B cell (primary cell): ENCODE results near the gene LAMA4. TPM values are rescaled to one million over a fixed set of nuclear protein-coding genes. Genes with fewer than 3 reads are reported as not detected.

Experiments used
- ATAC-seq: fragments of 200-7000 bp; cut with Tn5 transposase; one replicate; pipeline ENCODE4 v1.10.0; 2021; ENCODE audit warnings: low read depth, mild to moderate bottlenecking, moderate number of reproducible peaks, moderate library complexity
- CTCF ChIA-PET: fragments of 350-600 bp; sonication (Branson Sonifier 250); formaldehyde crosslinking; loops from one replicate; lab custom pipeline; 2021; ENCODE audit warnings: antibody characterized with exemption, inconsistent platforms; lab: Charles Lee
- POLR2A ChIA-PET: fragments of 350-600 bp; sonication (Branson Sonifier 250); formaldehyde crosslinking; loops from one replicate; lab custom pipeline; 2021; ENCODE audit warnings: antibody characterized with exemption; lab: Charles Lee
- DNase-seq: peaks from one replicate; pipeline ENCODE4 v3.0.0; 2013
- H2AFZ ChIP-seq: 2 replicates; pipeline ENCODE4 v1.6.1; 2012; ENCODE audit warnings: mild to moderate bottlenecking, low read depth, low read length; ENCODE audit not compliant: insufficient read depth, poor library complexity, severe bottlenecking
- H3K27ac ChIP-seq, 2 donors: 1 replicate in 1 of 2; 2 replicates in 1 of 2; pipeline ENCODE4 v1.5.1; 2012 to 2013; ENCODE audit warnings: low read length in 2 of 2, mild to moderate bottlenecking in 2 of 2, moderate library complexity in 1 of 2
- H3K27me3 ChIP-seq, 4 experiments: fragments of 200-600 bp in 1 of 4; sonication (generic) in 1 of 4; replicated peaks in 1 of 4; 1 replicate in 2 of 4; 2 replicates in 2 of 4; pipeline versions ENCODE4 v1.6.1 to v1.7.0; 2013 to 2016; ENCODE audit warnings: low read length in 3 of 4, mild to moderate bottlenecking in 2 of 4, mixed read lengths in 1 of 4, moderate library complexity in 1 of 4; ENCODE audit not compliant: insufficient read depth in 4 of 4, control insufficient read depth in 3 of 4; ENCODE audit errors: control extremely low read depth in 1 of 4
- H3K36me3 ChIP-seq, 2 experiments: replicated peaks in 1 of 2; 1 replicate in 1 of 2; 2 replicates in 1 of 2; pipeline versions ENCODE4 v1.6.1 to v1.7.1; 2013; ENCODE audit warnings: low read length in 1 of 2; ENCODE audit not compliant: insufficient read depth in 2 of 2, control insufficient read depth in 1 of 2; ENCODE audit errors: control extremely low read depth in 1 of 2, extremely low read depth in 1 of 2
- H3K4me1 ChIP-seq, 2 donors: fragments of 200-600 bp in 1 of 2; sonication (generic) in 1 of 2; 1 replicate in 1 of 2; 2 replicates in 1 of 2; pipeline versions ENCODE4 v1.5.1 to v1.6.1; 2013 to 2017; ENCODE audit warnings: low read length in 2 of 2; ENCODE audit not compliant: control insufficient read depth in 2 of 2, insufficient read depth in 2 of 2
- H3K4me2 ChIP-seq: replicated peaks from 2 replicates; pipeline ENCODE3; 2012; ENCODE audit warnings: mild to moderate bottlenecking, low read depth, low read length; ENCODE audit not compliant: poor library complexity, severe bottlenecking
- H3K4me3 ChIP-seq, 5 experiments: fragments of 200-600 bp in 1 of 5; sonication (generic) in 1 of 5; 1 replicate in 3 of 5; 2 replicates in 2 of 5; pipeline versions ENCODE4 v1.5.1 to v1.7.0; 2011 to 2016; ENCODE audit warnings: low read length in 4 of 5, mild to moderate bottlenecking in 4 of 5, low read depth in 2 of 5, control low read depth in 1 of 5, moderate library complexity in 1 of 5; ENCODE audit not compliant: insufficient read depth in 1 of 5; ENCODE audit errors: control extremely low read depth in 1 of 5, extremely low read depth in 1 of 5
- H3K79me2 ChIP-seq: fragments of 200-600 bp; sonication (generic); one replicate; pipeline ENCODE4 v1.6.0; 2016; ENCODE audit warnings: low read length; ENCODE audit not compliant: control insufficient read depth, insufficient read depth
- H3K9ac ChIP-seq: fragments of 200-600 bp; sonication (generic); 2 replicates; pipeline ENCODE4 v1.6.1; 2017; ENCODE audit warnings: mild to moderate bottlenecking, low read length, moderate library complexity
- H3K9me3 ChIP-seq, 3 donors: one replicate each; pipeline versions ENCODE4 v1.6.1 to v1.7.1; 2013; ENCODE audit warnings: low read length in 2 of 3; ENCODE audit not compliant: control insufficient read depth in 2 of 3, insufficient read depth in 1 of 3; ENCODE audit errors: control extremely low read depth in 1 of 3
- H4K20me1 ChIP-seq: 2 replicates; pipeline ENCODE4 v1.6.0; 2012; ENCODE audit warnings: mild to moderate bottlenecking, low read length; ENCODE audit not compliant: insufficient read depth, control insufficient read depth, poor library complexity, severe bottlenecking
- H3K27ac Mint-ChIP-seq: one replicate; pipeline ENCODE4 v1.8.0; 2021; ENCODE audit warnings: mixed read lengths
- H3K27me3 Mint-ChIP-seq: one replicate; pipeline ENCODE4 v1.8.0; 2021; ENCODE audit warnings: mixed read lengths
- H3K4me1 Mint-ChIP-seq: one replicate; pipeline ENCODE4 v1.8.0; 2021; ENCODE audit warnings: mixed read lengths
- H3K4me3 Mint-ChIP-seq: one replicate; pipeline ENCODE4 v1.8.0; 2021; ENCODE audit warnings: mixed read lengths
- H3K9me3 Mint-ChIP-seq: one replicate; pipeline ENCODE4 v1.8.0; 2022; ENCODE audit warnings: mixed read lengths; ENCODE audit not compliant: insufficient read depth
- CTCF ChIP-seq: fragments of 200-600 bp; IDR thresholded peaks from one replicate; pipeline ENCODE4 v1.8.0; 2022; ENCODE audit warnings: antibody characterized with exemption, mild to moderate bottlenecking
- EZH2 ChIP-seq: IDR thresholded peaks from 2 replicates; pipeline ENCODE4 v1.6.1; 2012; ENCODE audit warnings: borderline replicate concordance, low read depth, mild to moderate bottlenecking, moderate library complexity, low read length; ENCODE audit not compliant: insufficient read depth, poor library complexity, severe bottlenecking
- WGBS: methylation state at CpG from one replicate; pipeline ENCODE4 v1.1.5; 2013; ENCODE audit warnings: missing lambda C conversion rate; ENCODE audit not compliant: insufficient coverage; 5-methylcytosine and 5-hydroxymethylcytosine counted together
- intact Hi-C: fragments of 100-400 bp; cut with micrococcal nuclease; formaldehyde crosslinking; loops from one replicate; pipeline ENCODE4 v1.10.0; 2022
- polyA plus RNA-seq: library from polyadenylated mRNA; depleted of rRNA; stranded (reverse); fragments of >200 nt; gene quantifications from 2 replicates; pipeline ENCODE4 v1.2.3, GENCODE V29; 2012
- total RNA-seq, 2 donors: library from RNA; stranded (reverse); fragments of 120-200 nt in 1 of 2; gene quantifications; 1 replicate in 1 of 2; 2 replicates in 1 of 2; pipeline versions ENCODE4 v1.2.3 to v1.2.4, GENCODE V29; 2013 to 2022

The LAMA4 gene
- total and polyA plus RNA-seq, 2 donors (not counting 1 experiment from before 2014, with no cell fraction given), result not detected

DNA sequence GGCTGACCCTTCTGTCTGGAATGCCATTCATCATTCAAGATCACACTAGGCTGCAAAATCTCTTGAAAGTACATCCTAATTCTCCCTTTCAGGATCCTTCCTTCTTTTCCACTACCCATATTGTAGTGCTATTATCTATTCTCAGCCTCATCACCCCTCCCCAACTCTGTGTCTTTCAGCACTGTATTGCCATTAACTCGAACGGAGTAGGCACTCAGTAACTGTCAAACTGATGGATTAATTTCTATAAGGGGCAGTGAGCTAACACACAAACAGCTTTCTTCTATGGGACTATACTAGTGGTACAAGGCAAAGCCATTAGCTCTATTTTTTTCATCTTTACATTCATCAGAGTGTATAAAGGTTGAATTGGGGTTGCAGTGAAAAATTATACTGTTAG lies 46.6 kb downstream of the LAMA4 start:
- CTCF ChIA-PET, result no interaction called here
- peaks cover 35% of the 10 kb centered on the region for H3K27me3 Mint-ChIP-seq

DNA sequence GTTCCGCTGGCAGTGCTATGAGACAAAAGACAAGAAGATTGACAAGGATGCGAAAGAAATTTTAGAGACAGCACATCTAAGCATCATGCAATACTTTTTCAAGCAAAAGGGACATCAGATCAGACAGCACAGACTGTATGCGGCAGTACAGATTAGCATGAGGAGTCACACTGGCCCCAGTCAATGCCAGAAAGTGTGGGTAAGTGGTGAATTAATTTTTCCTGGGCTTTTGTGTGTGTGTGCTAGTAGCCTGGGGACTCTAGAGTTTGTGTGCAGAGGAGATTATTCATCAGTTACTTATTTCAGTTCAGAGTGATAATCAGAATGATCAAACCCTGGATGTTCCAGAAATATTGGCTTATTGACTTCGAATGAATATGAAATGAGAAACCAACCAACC lies 47.2 kb downstream of the LAMA4 start:
- CTCF ChIA-PET, result no interaction called here
- Histone ChIP-seq H3K27me3 (peaks cover 0 to 7% (median 0%) of the 10 kb centered on the region in 4 experiments), H3K79me2 (no peaks in the 10 kb centered on the region), H3K9ac (no peak overlapping the region), H3K9me3 (no peaks in the 10 kb centered on the region), H3K4me3 (no peak overlapping the region), H4K20me1 (no peaks in the 10 kb centered on the region), H3K4me2 (no peak overlapping the region), H3K4me1 (peaks cover 0 to 9% of the 10 kb centered on the region in 2 donors), H3K36me3 (no peaks in the 10 kb centered on the region), H3K27ac (no peak overlapping the region), H2AFZ (no peak overlapping the region)
- Mint-ChIP-seq H3K27ac (no peak overlapping the region), H3K9me3 (no peaks in the 10 kb centered on the region), H3K27me3 (peaks cover 35% of the 10 kb centered on the region), H3K4me3 (no peak overlapping the region), H3K4me1 (peaks cover 6% of the 10 kb centered on the region)
- 89% methylated on average over 3 of the region's 4 CpGs for WGBS
- intact Hi-C loops, result no loop called here
- TF ChIP-seq EZH2 (no peak), CTCF (no peak)
- POLR2A ChIA-PET, result no interaction called here
- ATAC-seq (no peak), DNase-seq (no peak)

More for the DNA sequence above, 46.6 kb downstream of the LAMA4 start:
- peaks cover 0 to 9% of the 10 kb centered on the region in 2 donors for H3K4me1 ChIP-seq
- no peak overlapping the region for H2AFZ ChIP-seq
- no peak for ATAC-seq
- no peak overlapping the region for H3K4me2 ChIP-seq
- H3K9me3 Mint-ChIP-seq, result no peaks in the 10 kb centered on the region
- DNase-seq, result no peak
- H3K27ac Mint-ChIP-seq, result no peak overlapping the region
- no peaks in the 10 kb centered on the region for H3K9me3 ChIP-seq
- POLR2A ChIA-PET, result no interaction called here
- H3K9ac ChIP-seq, result no peak overlapping the region
- no peaks in the 10 kb centered on the region for H3K79me2 ChIP-seq
- no peak overlapping the region for H3K4me3 ChIP-seq
- WGBS, result no CpG with 5 or more reads among the region's 2 CpGs
- no peaks in the 10 kb centered on the region for H4K20me1 ChIP-seq
- peaks cover 6% of the 10 kb centered on the region for H3K4me1 Mint-ChIP-seq
- H3K36me3 ChIP-seq, result no peaks in the 10 kb centered on the region
- H3K27ac ChIP-seq, result no peak overlapping the region
- no peak overlapping the region for H3K4me3 Mint-ChIP-seq
- H3K27me3 ChIP-seq, result peaks cover 0 to 7% (median 0%) of the 10 kb centered on the region in 4 experiments
- intact Hi-C loops, result no loop called here
- no peak for TF ChIP-seq EZH2
- TF ChIP-seq CTCF, result no peak
